GM21381 (cell line): ENCODE measurements around the gene SSX2IP.
A peak's percentile ranks its signal among the peaks of the same experiment; 100 is the strongest.
"Not testable (repeated sequence)": the region's sequence is repeated elsewhere in the genome, so short reads cannot be mapped to it uniquely, and the experiment has no call there.

Experiments
- ATAC-seq: cut with Tn5 transposase; IDR thresholded peaks from one replicate; pipeline ENCODE4 v1.9.1; 2021; ENCODE audit warnings: mild to moderate bottlenecking, moderate library complexity; ENCODE audit not compliant: unreplicated experiment

The SSX2IP gene, protein sequence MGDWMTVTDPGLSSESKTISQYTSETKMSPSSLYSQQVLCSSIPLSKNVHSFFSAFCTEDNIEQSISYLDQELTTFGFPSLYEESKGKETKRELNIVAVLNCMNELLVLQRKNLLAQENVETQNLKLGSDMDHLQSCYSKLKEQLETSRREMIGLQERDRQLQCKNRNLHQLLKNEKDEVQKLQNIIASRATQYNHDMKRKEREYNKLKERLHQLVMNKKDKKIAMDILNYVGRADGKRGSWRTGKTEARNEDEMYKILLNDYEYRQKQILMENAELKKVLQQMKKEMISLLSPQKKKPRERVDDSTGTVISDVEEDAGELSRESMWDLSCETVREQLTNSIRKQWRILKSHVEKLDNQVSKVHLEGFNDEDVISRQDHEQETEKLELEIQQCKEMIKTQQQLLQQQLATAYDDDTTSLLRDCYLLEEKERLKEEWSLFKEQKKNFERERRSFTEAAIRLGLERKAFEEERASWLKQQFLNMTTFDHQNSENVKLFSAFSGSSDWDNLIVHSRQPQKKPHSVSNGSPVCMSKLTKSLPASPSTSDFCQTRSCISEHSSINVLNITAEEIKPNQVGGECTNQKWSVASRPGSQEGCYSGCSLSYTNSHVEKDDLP

DNA sequence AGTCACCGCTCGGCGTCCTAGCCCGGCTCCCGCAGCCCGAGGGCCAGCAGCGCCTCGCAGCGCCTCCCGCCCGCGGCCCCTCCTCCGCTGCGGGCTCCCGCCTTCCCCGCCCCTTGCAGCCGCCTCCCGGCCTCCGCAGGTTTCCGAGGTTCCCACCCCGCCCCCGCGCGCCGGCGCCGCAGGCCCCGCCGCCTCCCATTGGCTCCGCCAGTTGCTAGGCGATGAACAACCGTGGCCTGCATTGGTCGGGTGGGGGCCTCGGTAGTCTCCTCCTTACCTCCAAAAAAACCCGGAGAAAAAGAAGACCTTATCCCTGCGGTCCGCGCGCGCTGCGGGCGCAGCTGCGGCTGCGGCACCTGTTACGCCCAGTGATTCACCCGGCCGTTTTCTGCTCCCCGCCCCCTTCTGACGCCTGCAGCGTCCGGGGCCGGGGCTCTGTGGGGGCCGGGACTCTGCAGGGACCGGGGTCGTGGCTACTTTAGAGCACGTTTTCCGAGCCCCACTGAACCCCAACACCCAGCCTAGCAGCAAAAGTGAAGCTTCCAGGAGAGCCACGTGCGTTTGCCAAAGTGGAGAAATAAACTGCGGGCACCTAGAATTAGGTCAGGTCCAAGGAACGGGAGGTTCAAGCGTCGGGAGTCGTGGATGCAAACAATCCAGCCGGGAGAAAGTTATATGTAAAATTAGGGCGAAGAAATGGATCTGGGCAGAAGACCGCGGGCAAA is at the start of gene SSX2IP:
TSS of gene SSX2IP (minus strand) at position 65 of the 725 bp plus-strand sequence. CDS start 19,242 bp downstream, outside the sequence.
- ATAC-seq: peak; percentile 95

DNA sequence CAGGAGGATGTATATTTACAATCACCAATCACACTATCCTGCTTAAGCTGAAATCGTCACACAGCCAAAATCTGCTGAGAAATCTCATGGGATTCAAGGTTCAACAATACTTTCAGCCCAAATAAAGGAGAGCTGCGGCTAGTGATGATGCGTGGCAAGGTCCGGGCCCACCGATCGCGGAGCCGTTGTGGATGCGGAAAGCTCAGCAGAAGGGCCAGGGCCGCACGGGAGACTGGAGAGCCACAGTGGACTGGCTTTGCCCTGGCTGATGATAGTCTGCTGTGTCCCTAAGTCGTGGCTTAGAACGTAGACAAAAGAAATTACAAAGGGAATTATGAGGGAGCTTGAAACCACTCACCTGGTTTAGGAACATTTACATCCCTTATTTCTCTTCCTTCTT is 48.0 kb upstream of the SSX2IP start:
- no peak for ATAC-seq

DNA sequence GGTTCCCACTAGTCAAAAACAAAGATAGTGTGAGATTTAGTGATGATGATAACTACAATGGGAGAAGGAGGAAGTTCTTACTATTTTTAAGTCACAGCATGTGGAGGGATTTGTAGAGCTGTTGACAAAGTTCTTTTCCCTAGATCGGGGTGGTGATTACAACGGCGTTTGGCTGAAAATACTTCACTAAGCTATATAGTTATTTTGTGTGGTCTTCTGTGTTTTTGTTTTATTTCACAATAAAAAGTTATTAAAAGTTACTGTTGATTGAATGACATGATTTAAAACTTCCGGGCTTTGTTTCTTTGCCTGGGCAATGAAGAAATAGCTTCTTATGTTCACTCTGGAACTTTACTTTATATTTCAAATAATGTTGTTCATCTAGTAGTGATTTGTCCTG is 47.3 kb upstream of the SSX2IP start:
- no peak for ATAC-seq

DNA sequence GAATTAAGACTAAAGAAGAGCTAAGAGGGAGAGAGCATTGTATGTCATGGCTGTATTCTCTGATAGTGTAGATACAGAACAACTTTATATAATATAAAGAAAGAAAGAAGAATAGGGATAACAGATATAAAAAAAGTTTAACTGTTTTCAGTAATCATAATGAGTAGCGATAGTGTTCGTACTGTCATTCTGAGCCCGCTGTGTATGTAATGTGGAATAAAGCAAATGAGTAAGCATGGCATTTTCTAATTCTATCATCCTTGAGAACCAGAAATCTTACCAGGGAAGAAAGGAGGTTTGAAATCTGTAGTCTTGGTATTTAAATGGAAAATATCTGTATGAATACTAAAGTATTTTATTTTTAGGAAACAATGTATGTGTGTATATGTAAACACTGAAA is 46.7 kb upstream of the SSX2IP start:
- ATAC-seq: no peak

DNA sequence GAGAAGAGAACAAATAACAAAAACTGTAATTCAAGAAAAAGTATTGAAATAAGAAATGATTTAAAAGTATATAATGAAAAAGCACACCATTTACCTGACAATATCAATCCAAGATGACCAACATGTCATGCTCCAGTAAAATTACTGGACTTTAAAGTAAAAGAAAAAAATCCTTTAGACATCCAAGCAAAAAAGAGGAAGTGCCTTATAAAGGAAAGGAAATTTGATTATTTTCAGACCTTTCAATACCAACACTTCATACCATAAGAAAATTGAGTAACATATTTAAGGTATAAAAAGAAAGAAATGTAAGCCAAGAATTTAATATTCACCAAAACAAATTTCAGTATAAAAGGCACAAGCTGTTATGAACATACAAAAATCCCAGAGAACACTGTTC is 46.2 kb upstream of the SSX2IP start:
- ATAC-seq: no peak

DNA sequence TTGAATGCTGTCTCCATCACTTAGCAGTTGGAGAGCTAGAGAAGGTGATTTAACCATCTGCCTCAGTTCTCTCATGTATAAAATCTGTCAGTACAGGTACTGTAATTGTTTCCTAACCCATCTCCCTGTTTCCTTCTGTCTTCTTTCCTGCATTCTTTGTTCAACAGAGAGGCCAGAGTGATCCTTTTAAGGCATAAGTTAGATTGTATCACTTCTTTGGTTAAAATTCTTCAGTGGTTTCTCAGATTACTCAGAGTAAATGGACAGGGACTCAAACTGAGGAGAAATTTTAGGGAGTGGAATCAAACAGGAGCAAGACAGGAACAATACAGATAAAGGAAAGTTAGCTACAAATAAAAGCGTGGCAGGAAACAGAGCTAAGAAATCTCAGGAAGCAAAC is 45.2 kb upstream of the SSX2IP start:
- ATAC-seq: no peak

DNA sequence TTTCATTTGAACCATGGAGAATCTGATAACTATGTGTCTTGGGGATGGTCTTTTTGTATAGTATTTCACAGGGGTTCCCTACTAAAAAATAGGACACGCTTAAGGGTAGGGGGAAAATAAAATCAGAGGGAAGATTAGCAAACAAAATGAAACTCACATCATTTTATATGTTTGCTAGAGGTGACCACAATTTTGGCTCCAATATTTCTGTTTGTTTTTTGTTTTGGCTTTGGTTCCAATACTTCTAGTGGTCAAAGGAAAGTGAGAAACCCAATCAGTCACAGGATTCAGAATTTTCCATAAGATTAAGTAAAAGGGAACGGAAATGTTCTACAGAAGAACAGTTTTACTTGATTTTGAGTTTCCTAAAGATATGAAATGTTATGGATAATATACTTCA is 42.3 kb upstream of the SSX2IP start:
- no peak for ATAC-seq

DNA sequence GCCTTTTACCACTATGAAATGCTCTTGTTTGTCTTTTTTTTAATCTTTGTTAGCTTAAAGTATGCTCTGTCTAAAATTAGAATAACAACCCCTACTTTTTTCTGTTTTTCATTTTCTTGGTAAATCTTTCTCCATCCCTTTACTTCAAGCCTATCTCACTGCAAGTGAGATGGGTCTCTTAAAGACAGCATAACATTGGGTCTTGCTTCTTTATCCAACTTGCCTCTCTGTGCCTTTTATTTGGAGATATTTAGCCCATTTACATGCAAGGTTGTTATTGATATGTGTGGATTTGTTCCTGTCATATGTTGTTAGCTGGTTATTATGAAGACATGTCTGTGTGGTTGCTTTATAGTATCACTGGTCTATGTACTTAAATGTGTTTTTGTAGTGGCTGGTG is 41.3 kb upstream of the SSX2IP start:
- ATAC-seq: no peak

DNA sequence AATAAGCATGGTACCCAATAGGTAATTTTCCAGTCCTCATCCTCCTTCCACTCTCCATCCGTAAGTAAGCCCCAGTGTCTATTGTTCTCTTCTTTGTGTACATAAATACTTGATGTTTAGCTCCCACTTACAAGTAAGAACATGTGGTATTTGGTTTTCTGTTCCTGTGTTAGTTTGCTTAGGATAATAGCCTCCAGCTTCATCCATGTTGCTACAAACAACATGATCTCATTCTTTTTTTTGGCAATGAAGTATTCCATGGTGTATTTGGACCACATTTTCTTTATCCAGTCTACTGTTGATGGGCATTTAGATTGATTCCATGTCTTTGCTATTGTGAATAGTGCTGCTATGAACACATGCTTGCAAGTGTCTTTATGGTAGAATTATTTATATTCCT is 37.5 kb upstream of the SSX2IP start:
- ATAC-seq: not testable (repeated sequence)

DNA sequence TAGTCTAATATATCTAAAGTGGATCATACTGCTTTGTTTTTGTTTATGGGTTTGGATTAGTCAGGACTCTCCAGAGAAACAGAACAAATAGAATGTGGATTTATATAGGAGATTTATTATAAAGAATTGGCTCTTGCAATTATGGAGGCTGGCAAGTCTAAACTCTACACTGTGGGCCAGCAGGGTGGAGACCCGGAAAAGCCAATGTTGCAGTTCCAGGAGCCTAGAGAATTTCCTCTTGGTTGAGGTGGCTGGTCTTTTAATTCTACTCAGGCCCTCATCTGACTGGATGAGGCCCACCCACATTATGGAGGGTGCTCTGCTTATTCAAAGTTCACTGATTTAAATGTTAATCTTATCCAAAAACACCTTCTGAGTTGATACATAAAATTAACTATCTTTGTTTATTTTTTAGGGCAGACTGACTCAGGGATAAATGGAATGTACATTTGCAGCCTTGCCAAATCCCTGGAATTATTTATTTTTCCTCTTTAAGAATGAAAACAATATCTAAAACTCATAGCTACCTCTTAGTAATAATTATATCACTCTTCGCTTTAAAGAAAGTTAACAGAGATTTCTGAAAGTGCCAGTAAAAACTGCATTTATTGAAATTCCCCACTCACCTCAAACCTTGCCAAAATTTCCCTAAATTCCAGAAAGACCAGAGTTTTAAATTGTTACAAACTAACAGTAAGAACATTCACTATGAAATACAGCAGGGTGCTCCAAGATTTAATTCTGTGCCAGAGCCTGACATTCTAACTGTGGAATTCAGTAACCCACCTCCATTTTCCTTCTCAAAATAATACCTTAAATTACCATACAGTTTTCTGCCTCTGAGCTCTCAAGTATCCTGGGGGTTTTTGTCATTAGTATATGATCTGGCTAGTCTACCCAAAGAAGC is 36.6 kb upstream of the SSX2IP start:
- no peak for ATAC-seq

DNA sequence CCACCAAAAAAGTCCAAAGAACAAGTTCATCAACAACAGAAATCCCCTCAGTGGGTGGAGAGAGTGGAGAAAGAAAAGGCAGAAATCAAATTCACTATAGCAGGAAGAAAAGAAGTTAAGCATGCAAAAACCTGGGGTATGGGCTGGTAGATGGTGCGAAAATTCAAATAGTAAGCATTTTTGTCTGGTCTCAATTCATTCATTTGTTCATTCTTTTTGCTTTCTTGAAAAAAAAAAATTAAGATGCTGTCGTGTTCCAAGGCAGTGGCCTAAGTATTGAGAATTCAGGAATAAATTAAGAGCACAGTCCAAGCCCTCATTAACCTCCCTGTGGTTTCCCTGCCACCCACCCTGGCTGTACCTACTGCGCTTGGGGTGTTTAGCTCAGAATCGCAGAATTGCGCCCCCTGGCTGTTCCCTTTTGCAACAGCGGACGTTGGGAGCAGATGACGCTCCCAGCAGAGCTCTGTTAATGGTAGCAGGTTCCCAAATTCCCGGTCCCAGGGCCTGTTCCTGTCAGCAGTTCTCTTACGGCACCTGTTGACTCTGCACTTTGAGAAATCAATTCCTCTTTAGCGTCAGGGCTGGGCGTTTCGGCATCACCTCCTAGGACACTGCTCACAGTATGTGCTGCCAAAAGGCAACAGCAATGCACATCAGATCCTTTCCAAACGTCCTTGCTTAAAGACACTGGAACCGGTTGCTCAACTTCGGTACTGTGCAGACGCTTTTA is 34.0 kb upstream of the SSX2IP start:
- ATAC-seq: no peak

DNA sequence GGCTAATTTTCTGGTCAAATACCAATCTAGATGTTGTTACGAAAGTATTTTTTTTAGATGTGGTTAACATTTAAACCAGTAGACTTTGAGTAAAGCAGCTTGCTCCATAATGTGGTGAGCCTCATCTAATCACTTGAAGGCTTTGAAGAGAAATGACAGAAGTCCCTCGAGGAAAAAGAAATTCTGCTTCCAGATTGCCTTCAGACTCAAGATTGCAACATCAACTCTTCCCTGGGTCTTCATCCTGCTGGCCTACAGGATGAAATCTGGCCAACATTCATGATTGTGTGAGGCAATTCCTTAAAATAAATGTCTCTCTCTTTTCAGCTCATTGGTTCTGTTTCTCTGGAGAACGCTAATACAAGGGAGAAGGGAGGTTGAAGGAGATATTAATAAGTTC is 32.5 kb upstream of the SSX2IP start:
- no peak for ATAC-seq

DNA sequence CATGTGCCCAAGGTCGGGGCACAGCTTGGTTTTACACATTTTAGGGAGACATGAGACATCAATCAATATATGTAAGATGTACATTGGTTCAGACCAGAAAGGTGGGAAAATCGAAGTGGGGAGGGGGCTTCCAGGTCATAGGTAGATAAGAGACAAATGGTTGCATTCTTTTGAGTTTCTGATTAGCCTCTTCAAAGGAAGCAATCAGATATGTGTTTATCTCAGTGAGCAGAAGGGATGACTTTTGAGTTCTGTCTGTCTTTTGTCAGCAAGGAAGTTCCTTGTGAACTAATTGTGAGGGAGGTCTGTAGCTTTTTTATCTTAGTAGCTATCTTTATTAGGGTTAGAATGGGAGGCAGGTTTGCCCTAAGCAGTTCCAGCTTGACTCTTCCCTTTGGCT is 31.6 kb upstream of the SSX2IP start:
- ATAC-seq: not testable (repeated sequence)

DNA sequence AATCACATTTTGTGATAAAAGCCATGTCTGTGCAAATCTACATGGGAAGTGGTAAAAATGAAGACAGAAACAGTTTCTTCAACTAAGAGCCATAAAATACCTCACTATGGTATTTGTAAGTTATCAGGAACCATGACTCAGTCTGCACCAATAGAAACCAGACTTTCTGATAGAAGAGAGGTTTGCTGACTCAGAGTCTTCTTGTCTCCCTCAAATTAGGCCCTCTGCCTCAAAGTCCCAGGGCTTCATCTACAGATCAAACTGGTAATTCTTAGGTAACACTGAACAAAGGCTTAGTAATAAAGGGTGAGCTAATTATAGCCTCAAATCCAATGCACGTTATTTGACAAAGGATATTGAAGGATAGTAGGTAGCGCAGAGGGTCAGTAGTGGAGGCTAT is 30.9 kb upstream of the SSX2IP start:
- no peak for ATAC-seq

DNA sequence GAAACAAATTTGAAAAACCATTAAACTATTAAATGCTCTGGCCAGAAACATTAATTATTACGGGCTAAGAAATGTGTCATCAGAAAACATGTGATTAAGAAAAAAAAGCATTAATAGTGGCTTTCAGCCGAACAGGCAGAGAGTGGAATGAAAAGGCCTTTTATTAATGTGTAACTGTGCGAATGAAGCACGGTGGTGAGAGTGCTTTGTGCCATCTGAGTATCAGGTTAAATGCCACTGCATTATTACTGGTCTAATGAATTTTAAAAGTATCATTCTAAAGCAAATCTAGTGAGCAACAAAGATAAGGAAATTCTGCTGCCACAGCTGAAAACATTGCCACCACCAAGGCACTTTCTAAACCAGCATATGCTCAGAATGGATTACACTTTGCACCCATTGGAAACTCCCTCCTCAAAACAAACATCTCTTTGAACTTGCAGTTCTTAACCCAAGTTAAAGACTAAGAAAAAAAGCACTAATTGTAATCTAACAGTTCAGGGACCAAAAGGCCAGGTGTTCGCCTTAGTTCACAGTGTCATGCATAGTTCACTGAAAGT is 30.0 kb upstream of the SSX2IP start:
- no peak for ATAC-seq

DNA sequence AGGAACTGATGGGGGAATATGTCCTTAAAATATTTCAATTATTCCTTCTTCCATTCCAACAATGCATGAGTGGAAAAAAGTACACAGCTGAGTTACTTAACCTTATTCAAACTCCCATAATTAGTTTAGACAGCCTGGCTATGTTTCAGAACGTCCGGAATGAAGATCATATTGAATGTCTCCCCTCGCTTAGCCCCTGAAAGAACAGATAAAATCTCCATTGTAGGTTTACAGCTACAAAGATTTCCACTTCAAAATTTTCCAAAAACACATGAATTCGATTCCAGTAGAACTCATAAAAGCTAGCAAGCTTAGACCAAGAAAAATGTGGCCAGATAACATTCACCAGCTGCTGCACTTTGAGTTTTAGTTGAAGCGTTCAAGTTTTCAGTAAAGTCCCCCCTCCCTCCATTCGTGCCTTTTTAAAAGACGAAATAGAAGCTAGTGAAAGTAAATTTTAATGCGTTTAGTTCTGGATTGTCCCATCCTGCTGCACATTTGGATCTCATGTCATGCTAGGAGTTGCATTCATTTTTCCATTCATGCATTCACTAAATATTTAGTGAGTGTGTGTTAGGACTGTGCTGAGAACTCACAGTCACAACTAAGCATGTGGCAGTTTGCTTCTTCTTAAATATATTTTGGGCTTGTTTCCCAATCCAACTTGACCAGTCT is 29.4 kb upstream of the SSX2IP start:
- ATAC-seq: no peak

DNA sequence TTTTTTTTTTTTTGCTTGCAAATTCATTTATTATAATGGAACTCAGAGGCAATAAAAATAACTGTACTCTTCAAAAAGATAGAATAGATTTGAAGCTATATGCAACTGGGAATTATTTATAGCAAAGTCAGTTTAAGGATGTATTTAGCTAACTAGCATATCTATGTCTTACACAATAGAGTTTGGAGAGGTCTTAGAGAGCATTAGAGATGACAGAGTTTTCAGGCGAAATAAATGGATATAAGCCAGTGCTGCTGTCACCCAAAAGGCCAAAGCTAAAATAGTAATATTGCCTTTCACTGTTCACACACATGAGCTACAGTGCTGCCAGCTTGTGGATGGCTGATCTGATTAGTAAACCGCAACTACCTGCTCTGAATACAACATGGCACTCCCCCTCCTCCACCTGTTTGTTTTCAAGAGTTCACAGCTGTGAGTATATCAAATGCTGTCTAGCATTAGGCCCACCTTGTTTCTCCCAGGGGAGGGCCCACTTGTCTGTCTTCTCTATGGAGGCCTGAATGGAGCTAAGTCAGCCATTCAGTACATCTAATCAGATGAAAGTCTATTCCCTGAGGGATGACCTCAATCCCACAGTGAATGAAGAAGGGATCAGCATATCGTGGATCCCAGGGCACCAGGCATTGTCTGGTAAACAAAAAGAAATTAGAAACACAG is 25.2 kb upstream of the SSX2IP start:
- no peak for ATAC-seq

DNA sequence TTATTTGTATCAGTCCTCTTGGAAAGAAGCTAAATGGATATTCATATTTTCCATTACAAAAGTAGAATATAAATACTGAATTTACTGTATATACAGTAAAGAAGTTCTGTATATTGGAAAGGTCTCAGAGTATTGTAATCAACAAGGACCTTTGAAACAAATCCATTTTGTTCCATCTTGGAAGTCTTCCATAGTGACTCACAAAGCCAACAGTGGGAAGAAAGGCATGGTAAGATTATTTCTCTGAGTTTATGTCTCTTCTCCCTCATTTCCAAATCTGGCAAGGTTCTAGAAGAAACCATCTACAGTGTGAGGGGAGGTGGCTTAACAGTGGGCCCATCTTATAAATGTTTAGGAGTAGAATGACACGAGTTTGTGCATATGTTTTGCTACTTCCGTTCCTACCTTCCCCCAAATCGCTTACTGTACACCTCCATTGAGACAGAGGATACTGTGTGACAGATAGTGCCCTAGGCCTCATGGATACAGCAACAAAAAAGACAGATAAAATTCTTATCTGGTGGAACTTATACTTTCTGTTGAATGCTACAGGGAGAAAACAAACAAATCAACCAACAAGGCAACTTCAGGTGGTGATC is 22.1 kb upstream of the SSX2IP start:
- ATAC-seq: no peak
